ENCODE results near the gene CADPS2. TPM values are rescaled to one million over a fixed set of nuclear protein-coding genes. Genes with fewer than 3 reads are reported as not detected.

Gene CADPS2
- total and polyA plus RNA-seq, 2 of the 4 experiments (the other 2 are of a cell fraction) = 0.10 to 0.54 TPM

GRCh38 chr7:122572706-122573105 lies 313.6 kb downstream of the CADPS2 start:
- H3K79me1 ChIP-seq (ENCODE audit: low read depth in 1 of 2, low read length in 2 of 2) = no peaks in the 10 kb centered on the region
- H3K9me3 ChIP-seq (ENCODE audit: control insufficient read depth, insufficient read depth, low read length) = peaks cover 3% of the 10 kb centered on the region; the same call in 1 of the 2 replicates
- no peaks in the 10 kb centered on the region for H3K36me3 ChIP-seq (ENCODE audit: control insufficient read depth, insufficient read depth, low read length)
- H4K91ac ChIP-seq (ENCODE audit: insufficient read depth, low read depth, low read length) = no peak overlapping the region
- TF ChIP-seq CEBPB (IDR thresholded peaks at IDR 0.05; ENCODE audit: low read depth, low read length) (no peak), POLR2A (IDR thresholded peaks at IDR 0.05; ENCODE audit: low read depth, low read length) (no peak), BHLHE40 (IDR thresholded peaks at IDR 0.05; ENCODE audit: low read depth, low read length) (no peak), FOS (IDR thresholded peaks at IDR 0.05; ENCODE audit: low read depth, low read length) (no peak), SMC3 (IDR thresholded peaks at IDR 0.05; ENCODE audit: low read depth, low read length) (no peak), MAFK (IDR thresholded peaks at IDR 0.05; ENCODE audit: low read depth, low read length) (no peak), CTCF (conservative IDR thresholded peaks at IDR 0.05; ENCODE audit: low read depth, low read length) (no peak), MXI1 (IDR thresholded peaks at IDR 0.05; ENCODE audit: borderline replicate concordance, low read depth, low read length) (no peak)
- no peak overlapping the region for H3K18ac ChIP-seq (ENCODE audit: low read depth, low read length)
- H2AK5ac ChIP-seq (ENCODE audit: low read depth, low read length) = no peak overlapping the region
- H2AK9ac ChIP-seq (replicated peaks; ENCODE audit: low read depth, low read length, poor library complexity) = no peak overlapping the region
- H3K4me2 ChIP-seq (ENCODE audit: low read depth, low read length) = no peak overlapping the region
- in situ Hi-C loops (cut with MboI; ENCODE audit: low sequenced_read_pairs) (no loop called here), intact Hi-C loops (cut with micrococcal nuclease) (no loop called here), dilution Hi-C loops (cut with HindIII; ENCODE audit: low sequenced_read_pairs, unreplicated experiment) (no loop called here)
- DNase-seq (no peak), ATAC-seq (ENCODE audit: low read depth) (no peak)
- no peak overlapping the region for H2BK120ac ChIP-seq (ENCODE audit: low read depth, low read length)
- no peak overlapping the region for H3K14ac ChIP-seq (replicated peaks; ENCODE audit: low read depth, low read length)
- BruUV-seq (replicated peaks) = no TSS peak
- H3K4ac ChIP-seq (ENCODE audit: low read depth, low read length) = no peak overlapping the region
- POLR2A ChIA-PET (ENCODE audit: unreplicated experiment) = no interaction called here
- H3K27me3 ChIP-seq (ENCODE audit: control insufficient read depth, insufficient read depth, low read length) = no peaks in the 10 kb centered on the region
- no peak overlapping the region for H4K8ac ChIP-seq (ENCODE audit: low read depth in 2 of 2, low read length in 2 of 2)
- CTCF ChIA-PET = no interaction called here
- WGBS, 2 experiments (ENCODE audit: extremely low coverage in 2 of 2, insufficient read length in 1 of 2) = 0% methylated on average over 1 of the region's 4 CpGs; no CpG with 5 or more reads in 1 of the 2 experiments
- H3K4me3 ChIP-seq (ENCODE audit: insufficient read depth, low read depth, low read length) = no peak overlapping the region
- no peak overlapping the region for H2BK20ac ChIP-seq (ENCODE audit: low read depth, low read length)
- no peak overlapping the region for H2AFZ ChIP-seq (replicated peaks; ENCODE audit: low read length, poor library complexity)
- H2BK15ac ChIP-seq (ENCODE audit: low read depth, low read length) = no peak overlapping the region
- no peak overlapping the region for H3K27ac ChIP-seq (ENCODE audit: insufficient read depth, low read length)
- H3K9ac ChIP-seq (ENCODE audit: low read depth, low read length) = no peak overlapping the region
- H4K20me1 ChIP-seq (ENCODE audit: insufficient read depth, low read length) = no peaks in the 10 kb centered on the region
- no peak overlapping the region for H3K23ac ChIP-seq (ENCODE audit: low read depth, low read length)
- H3K4me1 ChIP-seq (ENCODE audit: control insufficient read depth, insufficient read depth, low read length) = no peaks in the 10 kb centered on the region
- H4K5ac ChIP-seq (ENCODE audit: low read depth, low read length) = no peak overlapping the region
- no peak overlapping the region for H3K56ac ChIP-seq (ENCODE audit: extremely low read depth, insufficient read depth, low read length)
- no peak overlapping the region for H2BK5ac ChIP-seq (ENCODE audit: low read depth, low read length, poor library complexity, severe bottlenecking)
- no peaks in the 10 kb centered on the region for H3K9me1 ChIP-seq (ENCODE audit: insufficient read depth, low read length)
